Measurements from ENCODE around the gene C18orf63. TPM values are rescaled to one million over a fixed set of nuclear protein-coding genes. Genes with fewer than 3 reads are reported as not detected.

C18orf63 gene
- total RNA-seq, 1 donor from 2014 or later = not detected

DNA sequence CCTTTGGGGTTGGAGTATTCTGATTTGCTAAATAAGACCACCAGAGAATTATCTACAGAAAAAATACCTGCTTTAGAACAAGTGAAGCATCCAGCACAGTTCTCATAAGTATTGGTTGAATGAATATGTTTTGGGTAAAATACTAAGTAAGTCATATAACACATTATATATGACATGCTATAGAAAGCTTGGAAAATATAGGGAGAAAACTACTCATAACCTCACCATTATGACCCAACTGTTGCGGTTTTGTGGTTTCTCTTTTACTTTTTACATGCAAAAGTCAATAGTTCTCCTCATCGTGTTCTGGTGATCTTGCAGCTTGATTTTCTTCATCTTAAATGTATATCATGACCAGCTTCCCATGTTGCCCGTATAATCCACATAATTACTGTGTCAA lies 75.3 kb downstream of the C18orf63 start:
- Mint-ChIP-seq H3K4me3 (no peak overlapping the region), H3K27ac (no peak overlapping the region), H3K27me3 (peaks cover 21% of the 10 kb centered on the region), H3K4me1 (no peaks in the 10 kb centered on the region), H3K36me3 (ENCODE audit: low read depth) (no peaks in the 10 kb centered on the region), H3K9me3 (no peaks in the 10 kb centered on the region)
- POLR2A ChIA-PET = no interaction called here
- DNase-seq (no peak), ATAC-seq (ENCODE audit: low read depth) (no peak)
- CTCF ChIA-PET = no interaction called here
- intact Hi-C loops (cut with micrococcal nuclease) = no loop called here
- TF ChIP-seq, protein P1, sequence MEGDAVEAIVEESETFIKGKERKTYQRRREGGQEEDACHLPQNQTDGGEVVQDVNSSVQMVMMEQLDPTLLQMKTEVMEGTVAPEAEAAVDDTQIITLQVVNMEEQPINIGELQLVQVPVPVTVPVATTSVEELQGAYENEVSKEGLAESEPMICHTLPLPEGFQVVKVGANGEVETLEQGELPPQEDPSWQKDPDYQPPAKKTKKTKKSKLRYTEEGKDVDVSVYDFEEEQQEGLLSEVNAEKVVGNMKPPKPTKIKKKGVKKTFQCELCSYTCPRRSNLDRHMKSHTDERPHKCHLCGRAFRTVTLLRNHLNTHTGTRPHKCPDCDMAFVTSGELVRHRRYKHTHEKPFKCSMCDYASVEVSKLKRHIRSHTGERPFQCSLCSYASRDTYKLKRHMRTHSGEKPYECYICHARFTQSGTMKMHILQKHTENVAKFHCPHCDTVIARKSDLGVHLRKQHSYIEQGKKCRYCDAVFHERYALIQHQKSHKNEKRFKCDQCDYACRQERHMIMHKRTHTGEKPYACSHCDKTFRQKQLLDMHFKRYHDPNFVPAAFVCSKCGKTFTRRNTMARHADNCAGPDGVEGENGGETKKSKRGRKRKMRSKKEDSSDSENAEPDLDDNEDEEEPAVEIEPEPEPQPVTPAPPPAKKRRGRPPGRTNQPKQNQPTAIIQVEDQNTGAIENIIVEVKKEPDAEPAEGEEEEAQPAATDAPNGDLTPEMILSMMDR (IDR thresholded peaks at IDR 0.05) = no peak

DNA sequence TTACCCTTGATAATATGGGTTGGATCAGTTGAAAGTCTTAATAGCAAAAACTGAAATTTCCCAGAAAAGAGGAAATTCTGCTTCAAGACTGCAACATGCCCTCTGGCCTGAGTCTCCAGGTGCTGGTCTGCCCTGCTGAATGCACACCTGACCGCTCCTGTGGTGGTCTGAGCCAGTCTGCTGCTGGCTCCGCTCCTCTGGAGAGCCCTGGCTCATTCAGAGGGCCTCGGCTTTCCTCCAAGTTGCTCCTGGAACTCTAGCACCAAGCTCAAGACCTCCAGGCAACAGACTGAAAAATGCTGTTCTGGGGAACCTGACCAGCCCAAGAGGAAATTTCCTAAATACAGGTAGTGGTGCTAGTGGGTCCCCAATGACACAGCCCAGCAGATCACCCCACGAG lies 76.7 kb downstream of the C18orf63 start:
- ChIA-PET CTCF (no interaction called here), POLR2A (no interaction called here)
- Mint-ChIP-seq H3K9me3 (no peaks in the 10 kb centered on the region), H3K4me1 (no peaks in the 10 kb centered on the region), H3K4me3 (no peak overlapping the region), H3K27ac (no peak overlapping the region), H3K36me3 (ENCODE audit: low read depth) (no peaks in the 10 kb centered on the region), H3K27me3 (peaks cover 20% of the 10 kb centered on the region)
- ATAC-seq (ENCODE audit: low read depth) (no peak), DNase-seq (no peak)
- intact Hi-C loops (cut with micrococcal nuclease) = no loop called here
- TF ChIP-seq, protein P1 (IDR thresholded peaks at IDR 0.05) = no peak

DNA sequence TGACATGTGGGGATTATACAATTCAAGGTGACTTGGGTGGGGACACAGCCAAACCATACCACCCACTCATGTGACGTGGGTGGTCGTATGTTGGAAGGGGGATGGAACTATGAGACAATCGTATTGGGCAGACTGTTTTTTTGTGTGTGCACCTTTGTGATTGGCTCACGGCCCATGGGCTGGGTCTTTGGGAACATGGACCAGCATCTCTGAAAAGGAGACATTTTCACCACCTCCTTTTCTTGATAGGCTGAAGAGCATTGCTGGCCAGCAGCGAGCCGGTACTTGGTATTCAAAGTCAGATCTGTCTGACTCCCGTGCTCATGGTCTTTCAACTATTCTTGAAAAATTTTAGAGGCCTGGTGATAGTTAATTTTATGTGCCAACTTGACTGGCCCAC lies 79.4 kb downstream of the C18orf63 start:
- H3K36me3 Mint-ChIP-seq (ENCODE audit: low read depth) = no peaks in the 10 kb centered on the region
- H3K27ac Mint-ChIP-seq = no peak overlapping the region
- ATAC-seq (ENCODE audit: low read depth) = no peak
- ChIA-PET CTCF (no interaction called here), POLR2A (no interaction called here)
- DNase-seq = no peak
- intact Hi-C loops (cut with micrococcal nuclease) = no loop called here
- no peaks in the 10 kb centered on the region for H3K9me3 Mint-ChIP-seq
- no peak overlapping the region for H3K4me3 Mint-ChIP-seq
- H3K4me1 Mint-ChIP-seq = no peaks in the 10 kb centered on the region
- TF ChIP-seq, protein P1 (IDR thresholded peaks at IDR 0.05) = no peak
- peaks cover 36% of the 10 kb centered on the region for H3K27me3 Mint-ChIP-seq

DNA sequence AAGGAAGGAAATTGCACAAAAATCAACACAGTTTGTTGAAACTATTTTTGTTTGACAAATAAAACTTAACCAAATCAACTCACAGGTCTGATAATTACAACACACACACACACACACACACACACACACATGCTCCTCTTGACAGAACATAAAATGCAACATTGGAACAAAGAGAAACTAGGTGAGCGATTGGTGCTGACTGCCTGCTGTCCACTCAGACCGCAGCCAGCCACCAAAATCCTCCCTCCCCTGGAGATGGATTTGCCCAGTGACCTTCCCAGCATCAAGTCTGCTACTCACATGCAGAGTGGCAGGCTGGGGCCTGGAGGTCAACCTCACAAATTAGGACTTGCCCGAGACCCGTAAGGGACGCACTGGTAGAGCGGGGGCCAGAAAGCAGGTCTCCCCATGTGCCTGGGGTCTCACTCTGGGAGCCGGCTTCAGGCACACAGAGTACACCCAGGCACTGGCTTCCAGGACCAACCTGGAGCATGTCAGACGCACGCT lies 80.1 kb downstream of the C18orf63 start:
- ChIA-PET POLR2A (no interaction called here), CTCF (no interaction called here)
- Mint-ChIP-seq H3K36me3 (ENCODE audit: low read depth) (no peaks in the 10 kb centered on the region), H3K4me1 (no peaks in the 10 kb centered on the region), H3K4me3 (no peak overlapping the region), H3K27me3 (peaks cover 39% of the 10 kb centered on the region), H3K27ac (no peak overlapping the region), H3K9me3 (no peaks in the 10 kb centered on the region)
- ATAC-seq (ENCODE audit: low read depth) = no peak
- TF ChIP-seq, protein P1 (IDR thresholded peaks at IDR 0.05) = no peak
- intact Hi-C loops (cut with micrococcal nuclease) = no loop called here
- no peak for DNase-seq

DNA sequence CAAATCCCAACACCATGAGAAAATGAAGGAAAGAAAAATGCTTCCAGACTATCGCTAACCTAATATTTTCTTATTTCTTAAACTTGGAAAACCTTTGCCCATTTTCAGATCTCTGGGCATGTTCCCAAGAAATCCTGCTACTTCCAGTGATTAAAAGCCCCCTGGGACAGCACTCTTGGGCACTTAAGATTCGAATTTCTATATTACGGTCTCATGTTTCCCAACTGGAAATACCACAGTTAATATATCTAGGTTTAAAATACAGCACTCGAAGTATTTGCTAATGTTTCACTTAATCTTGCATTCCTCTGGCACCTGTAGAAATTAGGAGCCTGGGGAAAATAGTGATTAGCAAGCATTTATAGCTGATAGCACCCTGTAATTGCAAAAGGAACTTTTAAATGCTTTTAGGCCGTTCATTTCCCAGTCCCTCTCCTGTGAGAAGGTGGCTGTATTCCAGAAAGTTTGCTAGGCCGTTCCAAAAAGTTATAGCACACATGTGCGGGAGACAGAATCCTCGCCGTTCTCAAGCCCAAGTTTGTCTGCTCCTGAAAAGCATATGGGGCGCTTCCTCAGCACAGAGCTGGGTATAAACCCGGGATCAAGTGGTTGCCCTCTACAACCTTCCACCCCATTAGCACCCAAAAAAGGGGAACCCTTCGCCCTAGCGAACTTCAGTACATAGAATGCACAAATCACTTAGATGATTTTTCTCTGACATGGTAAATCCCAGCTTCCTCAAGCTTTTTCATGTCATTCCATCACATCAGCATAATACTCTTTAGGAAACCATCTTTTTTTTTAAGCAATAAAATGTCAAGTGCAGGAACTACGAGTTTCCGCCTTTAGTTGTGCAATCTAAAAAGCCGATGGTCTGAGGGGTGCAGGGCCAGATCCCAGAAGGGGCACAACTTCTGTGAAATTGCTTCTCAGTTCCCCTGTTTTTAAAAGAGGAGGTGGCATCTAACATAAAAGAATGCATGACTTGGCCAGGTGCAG lies 80.8 kb downstream of the C18orf63 start:
- H3K27me3 Mint-ChIP-seq = peaks cover 39% of the 10 kb centered on the region
- ATAC-seq (ENCODE audit: low read depth) (no peak), DNase-seq (no peak)
- no peak overlapping the region for H3K4me3 Mint-ChIP-seq
- H3K36me3 Mint-ChIP-seq (ENCODE audit: low read depth) = no peaks in the 10 kb centered on the region
- ChIA-PET CTCF (no interaction called here), POLR2A (no interaction called here)
- H3K4me1 Mint-ChIP-seq = no peaks in the 10 kb centered on the region
- no peak overlapping the region for H3K27ac Mint-ChIP-seq
- H3K9me3 Mint-ChIP-seq = no peaks in the 10 kb centered on the region
- intact Hi-C loops (cut with micrococcal nuclease) = no loop called here
- TF ChIP-seq, protein P1 (IDR thresholded peaks at IDR 0.05) = no peak

All from activated B cell treated with CpG ODN at 0.5 μM for 24 hours (primary cell).